GM18520 (cell line): ENCODE results near the gene RAD51C.
A peak's percentile ranks its signal among the peaks of the same experiment; 100 is the strongest.
"Not testable (repeated sequence)": the region's sequence is repeated elsewhere in the genome, so short reads cannot be mapped to it uniquely, and the experiment has no call there.

Experiments
- ATAC-seq: cut with Tn5 transposase; IDR thresholded peaks from one replicate; pipeline ENCODE4 v1.9.1; 2021; ENCODE audit not compliant: unreplicated experiment

Gene RAD51C

DNA sequence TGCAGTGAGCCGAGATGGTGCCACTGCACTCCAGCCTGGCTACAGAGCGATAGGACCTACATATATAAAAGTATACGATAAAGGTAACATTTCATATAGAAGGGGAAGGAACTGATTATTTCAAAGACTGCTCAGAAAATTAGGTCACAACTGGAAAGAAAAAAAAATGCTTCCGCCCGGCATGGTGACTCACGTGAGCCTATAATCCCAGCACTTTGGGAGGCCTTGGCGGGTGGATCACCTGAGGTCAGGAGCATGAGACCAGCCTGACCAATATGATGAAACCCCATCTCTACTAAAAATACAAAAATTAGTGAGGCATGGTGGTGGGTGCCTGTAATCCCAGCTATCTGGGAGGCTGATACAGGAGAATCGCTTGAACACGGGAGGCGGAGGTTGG, 8.4 kb upstream of the RAD51C start:
- no peak for ATAC-seq

- not testable (repeated sequence) for ATAC-seq
These were observed 7.9 kb upstream of the RAD51C start for GRCh38 chr17:58684462-58684861.

- no peak for ATAC-seq
These were observed 5.4 kb upstream of the RAD51C start for GRCh38 chr17:58686980-58687379.

DNA sequence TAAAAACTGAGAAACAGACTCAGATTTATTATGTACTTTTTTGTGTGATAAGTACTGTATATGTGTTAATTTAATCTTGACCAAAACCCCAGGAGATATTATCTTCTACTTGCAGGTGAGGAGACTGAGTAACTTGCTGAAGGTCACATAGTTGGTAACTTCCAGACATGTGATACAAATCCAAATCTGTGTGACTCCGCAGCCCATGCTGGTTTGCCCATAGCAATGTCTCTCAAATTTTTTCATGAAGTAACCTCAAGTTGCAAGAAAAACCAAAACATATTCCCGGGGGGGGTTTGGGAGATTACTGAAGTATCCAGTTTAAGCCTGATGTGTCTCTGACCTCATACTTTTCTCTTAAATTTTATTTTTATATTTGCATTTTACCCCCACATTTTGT, 3.9 kb upstream of the RAD51C start:
- ATAC-seq, result no peak

DNA sequence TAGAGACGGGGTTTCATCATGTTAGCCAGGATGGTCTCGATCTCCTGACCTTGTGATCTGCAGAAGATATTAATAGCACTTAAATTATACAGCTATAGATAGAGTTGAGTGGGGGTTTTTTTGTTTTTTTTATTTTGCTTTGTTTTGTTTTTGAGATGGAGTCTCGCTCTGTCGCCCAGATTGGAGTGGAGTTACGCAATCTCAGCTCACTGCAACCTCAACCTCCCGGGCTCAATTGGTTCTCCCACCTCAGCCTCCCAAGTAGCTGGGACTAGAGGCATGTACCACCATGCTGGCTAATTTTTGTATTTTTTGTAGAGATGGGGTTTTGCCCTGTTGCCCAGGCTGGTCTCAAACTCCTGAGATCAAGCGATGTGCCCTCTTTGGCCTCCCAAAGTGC, 2.4 kb upstream of the RAD51C start:
- not testable (repeated sequence) for ATAC-seq

DNA sequence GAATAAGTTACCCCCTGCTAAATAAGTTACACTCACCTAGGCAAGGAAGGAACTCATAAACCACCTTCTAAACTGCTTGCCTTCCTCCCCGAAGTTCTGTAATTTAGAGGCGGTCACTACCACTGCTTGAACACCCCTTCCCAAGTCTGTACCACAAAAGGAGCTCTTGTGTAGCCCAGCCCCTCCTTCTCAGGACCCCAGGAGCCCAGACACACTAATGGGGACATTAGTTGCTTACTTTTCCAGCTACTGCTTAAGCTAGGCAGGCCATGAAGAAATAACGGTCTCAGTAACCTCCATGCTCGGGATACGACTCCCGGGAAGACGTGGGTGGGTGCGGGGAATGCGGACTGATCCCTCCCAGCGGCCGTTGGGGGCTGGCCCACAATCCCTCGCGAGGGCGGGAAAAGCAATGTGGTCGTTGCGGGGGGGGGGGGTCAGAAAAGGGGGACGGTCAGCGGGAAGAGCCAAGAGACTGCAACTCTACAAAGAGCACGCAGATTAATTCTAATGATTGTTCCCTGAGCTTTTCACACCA, 632 bp upstream of the RAD51C start, which contains the start of gene TEX14:
TEX14 (minus strand) TSS at position 345 of the 538 bp plus-strand sequence. CDS start 40,044 bp downstream, outside the sequence.
- no peak for ATAC-seq

GRCh38 chr17:58693208-58693607, 806 bp downstream of the RAD51C start:
- ATAC-seq, result no peak

DNA sequence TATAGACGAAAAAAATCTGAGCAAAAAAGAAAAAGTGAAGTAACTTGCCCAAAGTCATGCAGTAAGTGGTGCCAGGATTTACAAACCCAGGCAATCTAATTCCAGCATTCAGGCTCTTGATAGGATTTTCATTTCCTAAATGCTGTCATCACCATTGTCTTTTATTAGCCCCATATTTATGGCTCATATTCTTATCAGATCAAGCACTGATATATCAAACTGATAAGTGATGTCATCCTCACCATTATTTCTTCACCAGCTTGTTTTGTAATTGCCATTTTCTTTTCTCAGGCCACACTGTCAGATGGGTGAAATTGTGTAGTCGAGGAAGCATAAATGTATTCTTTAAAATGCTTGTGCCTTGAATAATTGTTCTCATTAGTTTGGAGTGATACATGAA, 1.3 kb downstream of the RAD51C start:
- ATAC-seq, result no peak

GRCh38 chr17:58694302-58694701, 1.9 kb downstream of the RAD51C start:
- ATAC-seq, result no peak

- no peak for ATAC-seq
These were observed 2.4 kb downstream of the RAD51C start for GRCh38 chr17:58694826-58695225.

DNA sequence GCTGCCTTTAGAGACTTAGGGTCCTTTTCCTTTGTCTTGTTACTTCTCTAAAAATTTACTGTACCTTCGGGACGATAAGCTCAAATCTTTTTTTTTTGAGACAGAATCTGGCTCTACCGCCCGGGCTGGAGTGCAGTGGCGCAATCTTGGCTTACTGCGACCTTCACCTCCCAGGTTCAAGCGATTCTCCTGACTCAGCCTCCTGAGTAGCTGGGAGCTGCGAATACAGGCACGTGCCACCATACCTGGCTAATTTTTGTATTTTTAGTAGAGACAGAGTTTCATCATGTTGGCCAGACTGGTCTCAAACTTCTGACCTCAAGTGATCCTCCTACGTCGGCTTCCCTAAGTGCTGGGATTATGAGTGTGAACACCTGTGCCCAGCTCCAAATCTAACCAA, 7.4 kb downstream of the RAD51C start:
- no peak for ATAC-seq

DNA sequence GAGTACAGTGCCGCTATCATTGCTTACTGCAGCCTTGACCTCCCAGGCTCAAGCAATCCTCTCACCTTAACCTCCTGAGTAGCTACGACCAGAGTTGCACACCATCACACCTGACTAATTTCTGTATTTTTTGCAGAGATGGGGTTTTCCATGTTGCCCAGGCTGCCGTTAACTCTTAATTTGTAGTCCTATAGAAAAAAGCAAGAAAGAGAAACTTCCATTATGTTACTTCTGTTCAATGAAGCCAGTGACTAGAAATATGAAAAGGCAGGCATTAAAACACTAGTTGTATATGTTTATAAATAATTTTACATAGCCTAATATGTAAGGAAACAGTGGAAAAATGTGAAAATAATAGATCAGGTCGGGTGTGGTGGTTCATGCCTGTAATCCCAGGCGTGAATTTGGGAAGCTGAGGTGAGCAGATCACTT, 9.7 kb downstream of the RAD51C start:
- ATAC-seq, result peak; percentile 68

DNA sequence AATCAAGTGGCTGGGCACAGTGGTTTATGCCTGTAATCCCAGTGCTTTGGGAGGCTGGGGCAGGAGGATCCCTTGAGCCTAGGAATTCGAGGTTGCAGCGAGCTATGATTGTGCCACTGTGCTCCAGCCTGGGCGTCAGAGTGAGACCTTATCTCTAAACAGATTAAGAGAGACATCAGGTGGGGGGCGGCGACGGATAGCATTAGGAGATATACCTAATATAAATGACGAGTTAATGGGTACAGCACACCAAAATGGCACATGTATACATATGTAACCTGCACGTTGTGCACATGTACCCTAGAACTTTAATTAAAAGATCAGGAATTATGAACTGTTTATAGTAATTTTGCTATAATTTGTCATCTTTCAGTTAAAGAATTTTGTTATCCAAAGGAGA, 10.3 kb downstream of the RAD51C start:
- no peak for ATAC-seq

DNA sequence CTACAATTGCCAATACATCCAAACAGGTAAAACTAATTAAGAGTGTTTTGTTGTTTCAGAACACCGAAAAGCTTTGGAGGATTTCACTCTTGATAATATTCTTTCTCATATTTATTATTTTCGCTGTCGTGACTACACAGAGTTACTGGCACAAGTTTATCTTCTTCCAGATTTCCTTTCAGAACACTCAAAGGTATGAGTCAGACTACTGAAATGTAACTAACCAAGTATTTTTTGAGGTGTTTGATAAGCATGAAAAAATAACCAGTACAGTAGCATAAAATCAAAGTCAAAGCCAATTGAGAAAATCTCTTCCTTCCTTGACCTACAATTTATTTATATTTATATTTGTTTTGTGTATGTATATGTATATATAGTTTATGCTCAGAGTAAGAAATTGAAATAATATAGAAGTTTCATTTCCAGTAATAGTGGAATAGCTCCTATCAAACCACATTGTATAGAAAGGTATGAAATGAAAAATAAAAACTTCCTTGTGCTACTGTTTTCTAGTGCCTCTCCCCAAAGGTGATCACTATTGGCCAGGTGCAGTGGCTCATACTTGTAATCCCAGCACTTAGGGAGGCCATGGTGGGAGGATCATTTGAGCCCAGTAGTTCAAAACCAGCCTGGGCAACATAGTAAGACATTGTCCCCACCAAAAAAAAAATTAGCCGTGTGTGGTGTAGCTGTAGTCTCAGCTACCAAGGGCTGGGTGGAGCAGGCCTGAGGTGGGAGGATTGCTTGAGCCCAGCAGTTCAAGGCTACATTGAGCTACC, 10.9 kb downstream of the RAD51C start:
- ATAC-seq, result no peak

DNA sequence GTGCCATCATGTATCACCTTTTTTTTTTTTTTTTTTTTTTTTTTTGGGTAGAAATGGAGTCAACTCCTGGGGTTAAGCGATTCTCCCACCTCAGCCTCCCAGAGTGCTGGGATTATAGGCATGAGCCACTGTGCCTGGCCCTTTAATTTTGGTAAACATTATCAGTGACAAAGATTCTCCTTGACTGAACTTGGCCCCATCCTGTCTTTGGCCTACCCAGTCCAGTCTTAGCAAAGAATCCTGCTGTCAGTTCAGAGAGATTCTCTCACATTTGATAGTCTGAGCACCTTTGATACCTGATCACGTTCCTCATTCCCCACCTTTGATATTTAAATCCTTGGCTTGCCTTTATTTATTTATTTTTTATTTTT, 11.5 kb downstream of the RAD51C start:
- no peak for ATAC-seq

DNA sequence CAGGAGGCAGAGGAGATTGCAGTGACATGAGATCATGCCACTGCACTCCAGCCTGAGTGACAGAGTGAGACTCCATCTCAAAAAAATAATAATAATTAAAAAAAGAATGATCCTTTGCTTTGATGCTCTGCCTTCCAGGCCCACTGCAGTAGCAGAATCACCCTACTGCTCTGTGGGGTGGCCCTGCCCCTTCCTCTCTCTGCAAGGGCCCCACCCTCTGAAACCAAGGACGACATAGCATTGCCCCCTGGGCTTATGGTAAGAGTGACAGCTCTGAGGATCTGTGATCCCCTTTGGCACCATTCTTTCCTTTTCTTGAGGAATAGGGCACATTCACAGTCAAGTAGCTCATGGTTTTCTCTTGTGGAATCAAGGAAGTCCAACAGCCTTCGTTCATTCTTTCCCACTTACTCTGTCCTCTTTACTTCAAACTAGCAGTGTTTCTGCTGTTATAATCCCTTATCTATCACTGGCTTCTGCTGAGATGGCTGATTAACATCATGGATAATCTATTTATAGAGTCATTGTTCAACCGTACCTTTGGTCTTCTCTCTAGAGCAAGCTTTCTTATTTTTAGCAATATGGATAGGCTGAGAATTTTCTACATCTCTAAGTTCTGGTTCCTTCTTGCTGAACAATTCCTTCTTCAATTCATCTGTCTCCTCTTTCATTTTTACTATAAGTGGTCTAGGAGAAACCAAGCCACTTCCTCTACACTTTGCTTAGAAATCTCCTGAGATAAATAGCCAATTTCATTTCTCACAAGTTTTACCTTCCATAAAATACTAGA, 14.1 kb downstream of the RAD51C start:
- no peak for ATAC-seq

DNA sequence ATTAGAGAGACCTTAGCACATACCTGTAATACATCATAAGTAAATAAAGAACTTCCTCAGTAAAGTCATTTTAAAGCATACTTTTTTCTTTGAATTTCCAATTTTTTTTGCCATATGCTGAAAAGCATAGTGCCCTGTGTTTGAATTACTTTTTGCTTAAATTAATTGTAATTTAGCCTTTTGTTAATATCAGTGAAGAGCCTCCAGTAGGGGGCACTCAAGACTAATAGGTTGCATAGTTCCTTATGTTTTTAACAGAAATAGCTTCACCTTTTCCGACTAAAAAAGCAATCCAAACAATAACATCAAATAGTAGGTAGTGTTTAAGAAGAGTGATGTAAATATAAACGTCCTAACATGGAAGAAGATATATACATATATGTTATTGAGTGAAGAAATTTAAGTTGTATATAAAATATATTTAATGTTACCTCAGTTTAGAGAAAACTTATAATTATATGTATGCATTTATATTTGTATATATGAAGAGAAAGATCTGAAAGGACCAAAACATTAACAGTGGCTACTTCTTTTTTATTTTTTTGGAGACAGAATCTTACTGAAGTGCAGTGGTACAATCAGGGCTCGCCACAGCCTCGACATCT, 18.6 kb downstream of the RAD51C start:
- ATAC-seq, result no peak

GRCh38 chr17:58722274-58722673, 29.9 kb downstream of the RAD51C start:
- no peak for ATAC-seq

- ATAC-seq, result no peak
These were observed 30.3 kb downstream of the RAD51C start for GRCh38 chr17:58722696-58723095.

- no peak for ATAC-seq
These were observed 36.4 kb downstream of the RAD51C start for GRCh38 chr17:58728798-58729197.

DNA sequence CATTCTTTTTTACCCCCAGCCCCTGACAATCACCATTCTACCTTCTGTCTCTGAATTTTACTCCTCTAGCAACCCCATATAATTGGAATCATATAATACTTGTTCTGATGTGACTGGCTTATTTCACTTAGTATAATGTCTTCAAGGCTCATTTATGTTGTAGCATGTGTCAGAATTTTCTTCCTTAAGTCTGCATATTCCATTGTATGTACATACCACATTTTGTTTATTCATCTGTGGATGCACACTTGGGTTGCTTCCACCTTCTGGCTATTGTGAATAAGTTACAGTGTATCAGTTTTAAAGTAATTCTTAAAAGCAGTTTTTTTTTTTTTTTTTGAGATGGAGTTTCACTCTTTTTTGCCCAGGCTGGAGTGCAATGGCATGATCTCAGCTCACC, 38.5 kb downstream of the RAD51C start:
- no peak for ATAC-seq

- ATAC-seq, result no peak
These were observed 41.6 kb downstream of the RAD51C start for GRCh38 chr17:58734040-58734439.
